Panc1 (cell line): ENCODE results near the gene HYLS1. TPM values are rescaled to one million over a fixed set of nuclear protein-coding genes. Genes with fewer than 3 reads are reported as not detected.

Experiments used
- ATAC-seq: fragments of 200-7000 bp; cut with Tn5 transposase; 2 replicates; pipeline ENCODE4 v1.9.1; 2020; ENCODE audit warnings: mild to moderate bottlenecking, moderate library complexity
- BruUV-seq: library from RNA; stranded (reverse); fragments of 400-500 nt; replicated peaks from 2 replicates; lab custom pipeline; 2021; lab: Mats Ljungman, UMichigan
- CTCF ChIA-PET: fragments of 300-600 bp; sonication (Branson Sonifier 250); formaldehyde crosslinking; loops from one replicate; lab custom pipeline; 2022; ENCODE audit warnings: antibody characterized with exemption; lab: Charles Lee
- POLR2A ChIA-PET: fragments of 300-600 bp; sonication (Branson Sonifier 250); formaldehyde crosslinking; loops from one replicate; lab custom pipeline; 2022; ENCODE audit warnings: antibody characterized with exemption; lab: Charles Lee
- DNase-seq: peaks from one replicate; pipeline ENCODE4 v3.0.0-alpha.2; 2010; ENCODE audit warnings: low read depth, low spot score
- H3K27ac ChIP-seq: 2 replicates; pipeline ENCODE4 v1.5.1; 2011; ENCODE audit warnings: mild to moderate bottlenecking, low read length, inconsistent platforms
- H3K27me3 ChIP-seq: fragments of 200-500 bp; sonication (Bioruptor generic); 2 replicates; pipeline ENCODE4 v1.6.0; 2014; ENCODE audit warnings: low read length, inconsistent platforms; ENCODE audit not compliant: control insufficient read depth, insufficient read depth
- H3K36me3 ChIP-seq: fragments of 200-500 bp; sonication (Bioruptor generic); 2 replicates; pipeline ENCODE4 v1.5.1; 2014; ENCODE audit warnings: inconsistent platforms, mild to moderate bottlenecking, low read length, moderate library complexity; ENCODE audit not compliant: control insufficient read depth, insufficient read depth
- H3K4me1 ChIP-seq: 2 replicates; pipeline ENCODE4 v1.5.1; 2011; ENCODE audit warnings: inconsistent platforms, mild to moderate bottlenecking, low read length, moderate library complexity; ENCODE audit not compliant: control insufficient read depth, insufficient read depth
- H3K4me3 ChIP-seq, 2 experiments: 2 replicates each; pipeline ENCODE4 v1.5.1; 2011 to 2012; ENCODE audit warnings: low read depth in 2 of 2, low read length in 2 of 2, mild to moderate bottlenecking in 2 of 2, inconsistent platforms in 1 of 2, moderate library complexity in 1 of 2
- H3K9me3 ChIP-seq: fragments of 200-500 bp; sonication (Bioruptor generic); 2 replicates; pipeline ENCODE4 v1.5.1; 2014; ENCODE audit warnings: low read depth, mild to moderate bottlenecking, inconsistent platforms, low read length, moderate library complexity; ENCODE audit not compliant: control insufficient read depth, insufficient read depth
- CTCF ChIP-seq: fragments of 450-650 bp; IDR thresholded peaks from 2 replicates; pipeline ENCODE4 v1.5.1; 2017; ENCODE audit warnings: mild to moderate bottlenecking
- POLR2AphosphoS5 ChIP-seq: IDR thresholded peaks from 2 replicates; pipeline ENCODE4 v1.6.1; 2012; ENCODE audit warnings: mild to moderate bottlenecking, low read depth, low read length, moderate library complexity
- REST ChIP-seq, 2 experiments: IDR thresholded peaks; 2 replicates each; pipeline ENCODE4 v1.6.1; 2011 to 2012; ENCODE audit warnings: low read depth in 2 of 2, control low read depth in 1 of 2, low read length in 1 of 2, mild to moderate bottlenecking in 1 of 2, moderate library complexity in 1 of 2; ENCODE audit not compliant: insufficient read depth in 1 of 2
- SIN3A ChIP-seq: IDR thresholded peaks from 2 replicates; pipeline ENCODE4 v1.6.1; 2012; ENCODE audit warnings: low read depth, mild to moderate bottlenecking, low read length, moderate library complexity, borderline replicate concordance; ENCODE audit not compliant: insufficient read depth
- TCF7L2 ChIP-seq: IDR thresholded peaks from 2 replicates; pipeline ENCODE4 v1.6.1; 2011; ENCODE audit warnings: mild to moderate bottlenecking, low read depth, low read length, inconsistent platforms
- in situ Hi-C: cut with HindIII; loops from 2 replicates; pipeline ENCODE4 v1.10.0; 2016; ENCODE audit warnings: low sequenced_read_pairs, low pct_unique_long_range_greater_than_20kb
- intact Hi-C: fragments of 100-400 bp; cut with micrococcal nuclease; formaldehyde crosslinking; loops from one replicate; pipeline ENCODE4 v1.10.0; 2022; ENCODE audit not compliant: unreplicated experiment
- total RNA-seq: library from RNA; stranded (reverse); gene quantifications from one replicate; pipeline ENCODE4 v1.2.1, GENCODE V29; 2021; ENCODE audit not compliant: unreplicated experiment

HYLS1 gene
- total RNA-seq, 1 experiment from 2014 or later, result 32.2 TPM

- ATAC-seq (peak; percentile 88), DNase-seq (no peak)
- Histone ChIP-seq H3K4me3 (no peak overlapping the region), H3K9me3 (no peaks in the 10 kb centered on the region), H3K4me1 (no peaks in the 10 kb centered on the region), H3K27ac (no peak overlapping the region), H3K36me3 (no peaks in the 10 kb centered on the region), H3K27me3 (no peaks in the 10 kb centered on the region)
- ChIA-PET CTCF (interaction anchor here (0.7 to 1.4 kb wide), 4 partner anchors 10 to 252 kb away, joined by 3 to 9 read pairs (median 3); no protein-coding TSS in a partner anchor), POLR2A (interaction anchor here (1.5 kb wide), 1 partner anchor 199 kb away, joined by 4 read pairs; no protein-coding TSS in a partner anchor)
- intact Hi-C loops, result loop anchor here (1.0 to 5.0 kb wide), 2 partner anchors 120 to 252 kb away; partner anchors contain the start of gene CDON
- TF ChIP-seq TCF7L2 (no peak), CTCF (peak; percentile 95)
- in situ Hi-C loops, result loop anchor here (25.0 kb wide), 1 partner anchor 270 kb away; the partner anchor contains the start of genes FAM118B and RPUSD4
- BruUV-seq, result no TSS peak
These were observed 54.4 kb downstream of the HYLS1 start for GRCh38 chr11:125941619-125942611.

DNA sequence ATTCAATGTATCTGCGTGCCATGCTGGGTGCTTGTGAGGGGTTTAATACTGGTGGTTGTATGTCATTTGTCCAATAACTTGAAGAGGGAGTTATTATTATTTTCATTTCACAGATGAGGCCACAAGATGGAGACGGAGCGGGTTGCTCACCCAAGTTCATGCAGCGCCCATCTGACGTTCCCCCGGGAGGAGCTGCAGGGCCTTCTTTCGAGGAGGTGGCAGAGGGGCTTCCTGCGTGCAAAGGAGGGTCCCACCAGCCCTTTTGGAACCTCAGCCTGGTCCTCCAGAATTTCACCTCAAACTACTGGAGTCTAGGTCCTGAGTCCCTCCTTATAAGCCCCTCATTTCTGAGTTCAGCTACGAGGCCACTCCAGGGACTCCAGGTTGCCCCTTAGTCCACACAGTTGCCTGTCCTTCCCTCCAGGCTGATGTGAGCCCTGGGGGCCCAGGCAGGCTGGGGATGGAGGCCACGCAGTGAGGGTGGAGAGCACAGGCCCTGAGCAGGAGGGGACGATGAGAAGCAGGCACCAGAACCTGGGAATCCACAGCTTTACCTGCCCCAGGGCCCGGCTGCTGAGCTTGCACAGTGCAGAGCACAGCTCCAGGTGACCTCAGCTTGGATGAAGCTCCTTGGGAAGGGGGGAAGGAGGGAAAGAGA, 55.4 kb downstream of the HYLS1 start:
- ATAC-seq, result no peak
- Histone ChIP-seq H3K4me1 (no peaks in the 10 kb centered on the region), H3K36me3 (no peaks in the 10 kb centered on the region), H3K4me3 (no peak overlapping the region), H3K9me3 (no peaks in the 10 kb centered on the region), H3K27me3 (no peaks in the 10 kb centered on the region), H3K27ac (no peak overlapping the region)
- DNase-seq, result no peak
- in situ Hi-C loops (loop anchor here (25.0 kb wide), 1 partner anchor 269 kb away; the partner anchor contains the start of genes FAM118B and RPUSD4), intact Hi-C loops (loop anchor here (1.0 to 5.0 kb wide), 2 partner anchors 119 to 251 kb away; partner anchors contain the start of gene CDON)
- ChIA-PET CTCF (interaction anchor here (0.5 to 1.5 kb wide), 7 partner anchors 9 to 147 kb away, joined by 3 to 5 read pairs (median 3); no protein-coding TSS in a partner anchor), POLR2A (interaction anchor here (1.5 kb wide), 1 partner anchor 198 kb away, joined by 4 read pairs; no protein-coding TSS in a partner anchor)
- TF ChIP-seq CTCF (no peak), SIN3A (no peak), TCF7L2 (no peak), REST (IDR thresholded peaks at IDR 0.05; ENCODE audit: insufficient read depth in 1 of 2, low read depth in 2 of 2, low read length in 1 of 2) (no peak), POLR2AphosphoS5 (no peak)
- no TSS peak for BruUV-seq
